GM12891 (cell line): Measurements from ENCODE around the gene LGR5.

Experiments used
- DNase-seq: peaks from one replicate; pipeline ENCODE4 v3.0.0; 2011; ENCODE audit warnings: low spot score; ENCODE audit not compliant: insufficient read length
- FAIRE-seq: peaks from 2 replicates; lab custom pipeline; 2011; peaks lifted over from hg19 to GRCh38; lab: Jason Lieb, UNC
- PAX5 ChIP-seq: IDR thresholded peaks from 2 replicates; pipeline ENCODE4 v1.6.1; 2011; ENCODE audit warnings: low read length, moderate library complexity, mild to moderate bottlenecking; ENCODE audit not compliant: insufficient read depth, severe bottlenecking
- POLR2A ChIP-seq: IDR thresholded peaks from 2 replicates; pipeline ENCODE4 v1.6.1; 2011; ENCODE audit warnings: low read depth, low read length, control low read depth
- POLR2AphosphoS5 ChIP-seq: IDR thresholded peaks from 2 replicates; pipeline ENCODE4 v1.6.1; 2011; ENCODE audit warnings: low read depth, low read length, control low read depth
- POU2F2 ChIP-seq: IDR thresholded peaks from 2 replicates; pipeline ENCODE4 v1.6.1; 2011; ENCODE audit warnings: low read depth, mild to moderate bottlenecking, control low read depth, low read length, moderate library complexity
- SPI1 ChIP-seq: IDR thresholded peaks from 2 replicates; pipeline ENCODE4 v1.6.1; 2011; ENCODE audit warnings: low read depth, low read length, control low read depth
- TAF1 ChIP-seq: IDR thresholded peaks from 2 replicates; pipeline ENCODE4 v1.6.1; 2011; ENCODE audit warnings: low read depth, low read length, control low read depth

LGR5 gene

GRCh38 chr12:71415336-71416231 is 24.0 kb upstream of the LGR5 start:
- FAIRE-seq (peak; percentile 84), DNase-seq (no peak)
- TF ChIP-seq POU2F2 (no peak), POLR2AphosphoS5 (no peak), TAF1 (no peak), SPI1 (no peak), PAX5 (no peak), POLR2A (no peak)

- DNase-seq (no peak), FAIRE-seq (no peak)
Measured at GRCh38 chr12:71417181-71417580, 22.4 kb upstream of the LGR5 start.

GRCh38 chr12:71420775-71421406 is 18.7 kb upstream of the LGR5 start:
- TF ChIP-seq SPI1 (no peak), POLR2AphosphoS5 (no peak), POU2F2 (no peak), TAF1 (no peak), POLR2A (no peak)
- FAIRE-seq: no peak
- DNase-seq: no peak

More at GRCh38 chr12:71417181-71417580, 22.4 kb upstream of the LGR5 start:
- TF ChIP-seq PAX5 (no peak), POLR2A (no peak), SPI1 (no peak), POU2F2 (no peak), POLR2AphosphoS5 (no peak), TAF1 (no peak)

- FAIRE-seq (no peak), DNase-seq (no peak)
Measured at GRCh38 chr12:71425568-71426299, 13.9 kb upstream of the LGR5 start.

DNA sequence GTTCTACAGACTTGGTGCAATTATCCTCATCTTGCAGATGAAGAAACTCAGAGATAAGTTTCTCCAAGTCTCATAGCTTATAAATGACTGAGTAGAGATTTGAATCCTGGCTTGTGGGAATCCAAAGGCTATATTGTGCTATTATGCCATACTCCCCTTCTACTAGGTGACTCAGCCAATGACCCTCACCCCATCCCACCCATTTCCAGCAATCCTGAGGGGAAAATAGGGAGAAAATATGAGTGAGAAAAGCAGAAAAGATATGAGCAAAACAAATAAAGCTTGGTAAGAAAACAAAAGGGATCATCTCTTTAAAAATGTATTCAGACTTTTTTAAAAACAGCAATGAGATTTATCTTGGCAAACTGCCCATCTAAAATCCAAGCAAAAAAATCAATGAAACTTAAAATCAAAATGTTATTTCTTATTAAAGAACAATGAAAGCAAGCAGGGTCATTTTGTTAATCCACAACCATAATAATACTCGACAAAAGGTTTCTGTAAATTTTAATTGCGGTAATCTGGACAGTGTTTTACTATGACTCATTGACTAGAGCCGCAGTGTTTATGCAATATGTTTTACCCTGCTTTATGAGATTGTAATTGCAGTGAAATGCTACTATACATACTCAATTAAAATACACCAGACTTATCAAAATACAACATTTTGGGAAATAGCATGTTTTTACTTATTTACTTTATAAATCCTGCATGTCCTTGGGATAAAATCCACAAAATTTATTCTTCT is 13.1 kb upstream of the LGR5 start:
- no peak for TF ChIP-seq POLR2A
- no peak for TF ChIP-seq SPI1
- no peak for TF ChIP-seq TAF1
- TF ChIP-seq PAX5: no peak
- TF ChIP-seq POLR2AphosphoS5: no peak
- TF ChIP-seq POU2F2: no peak
- FAIRE-seq (no peak), DNase-seq (no peak)

More at GRCh38 chr12:71425568-71426299, 13.9 kb upstream of the LGR5 start:
- TF ChIP-seq PAX5 (no peak), POLR2A (no peak), POLR2AphosphoS5 (no peak), SPI1 (no peak), POU2F2 (no peak), TAF1 (no peak)

DNA sequence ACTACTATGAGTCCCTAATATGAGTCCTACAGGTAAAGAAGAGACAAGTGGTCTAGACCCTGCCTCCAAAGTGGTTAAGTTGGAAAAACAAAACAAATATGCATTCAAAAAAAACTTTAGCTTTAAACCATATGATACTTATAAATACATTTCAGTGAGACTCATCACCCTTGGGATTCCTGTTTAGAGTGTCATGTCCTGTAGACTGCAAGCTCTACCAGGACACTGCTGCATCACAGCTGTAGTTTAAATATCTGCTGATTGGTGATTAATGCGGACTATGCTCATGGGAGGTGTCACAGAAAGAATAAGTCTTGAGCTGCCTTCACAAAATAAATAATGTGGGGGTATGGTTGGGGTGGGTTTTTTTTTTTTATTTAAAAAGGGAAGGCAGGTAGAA is 8.8 kb upstream of the LGR5 start:
- TF ChIP-seq POU2F2: no peak
- TF ChIP-seq POLR2AphosphoS5: no peak
- no peak for TF ChIP-seq PAX5
- no peak for TF ChIP-seq SPI1
- no peak for TF ChIP-seq POLR2A
- TF ChIP-seq TAF1: no peak
- no peak for FAIRE-seq
- no peak for DNase-seq

DNA sequence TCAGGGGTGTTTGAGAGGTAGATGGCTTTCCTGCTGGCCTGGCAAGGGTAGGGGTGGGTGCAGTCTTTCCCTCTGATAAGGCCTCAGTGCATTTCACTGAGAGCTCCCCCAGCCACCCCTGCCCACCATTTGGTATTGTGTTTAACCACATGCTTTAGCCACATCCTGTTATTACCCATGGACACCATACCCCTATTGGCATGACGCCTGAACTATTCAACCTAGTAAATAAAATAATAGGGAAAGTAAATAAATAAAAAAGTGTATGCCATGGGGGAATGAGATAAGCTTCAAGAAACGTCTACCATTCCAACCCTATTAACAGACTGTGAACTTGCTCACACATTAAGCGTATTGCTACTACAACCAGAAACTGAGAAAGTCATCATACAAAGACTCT is 7.6 kb upstream of the LGR5 start:
- DNase-seq: no peak
- FAIRE-seq: no peak
- no peak for TF ChIP-seq PAX5
- TF ChIP-seq SPI1: no peak
- no peak for TF ChIP-seq POLR2AphosphoS5
- TF ChIP-seq POU2F2: no peak
- TF ChIP-seq POLR2A: no peak
- TF ChIP-seq TAF1: no peak

GRCh38 chr12:71432936-71433335 is 6.7 kb upstream of the LGR5 start:
- FAIRE-seq (no peak), DNase-seq (no peak)
- TF ChIP-seq SPI1 (no peak), POU2F2 (no peak), POLR2AphosphoS5 (no peak), PAX5 (no peak), TAF1 (no peak), POLR2A (no peak)
